Stimulated activated naive CD4-positive, alpha-beta T cell (primary cell): ENCODE data around the gene CREB3L1.
A peak's percentile ranks its signal among the peaks of the same experiment; 100 is the strongest.
"Not testable (repeated sequence)": the region's sequence is repeated elsewhere in the genome, so short reads cannot be mapped to it uniquely, and the experiment has no call there.

ENCODE experiments used
- DNase-seq, 6 experiments: peaks; one replicate each; lab custom pipeline; 2025; lab: John Stamatoyannopoulos, UW

CREB3L1 gene

DNA sequence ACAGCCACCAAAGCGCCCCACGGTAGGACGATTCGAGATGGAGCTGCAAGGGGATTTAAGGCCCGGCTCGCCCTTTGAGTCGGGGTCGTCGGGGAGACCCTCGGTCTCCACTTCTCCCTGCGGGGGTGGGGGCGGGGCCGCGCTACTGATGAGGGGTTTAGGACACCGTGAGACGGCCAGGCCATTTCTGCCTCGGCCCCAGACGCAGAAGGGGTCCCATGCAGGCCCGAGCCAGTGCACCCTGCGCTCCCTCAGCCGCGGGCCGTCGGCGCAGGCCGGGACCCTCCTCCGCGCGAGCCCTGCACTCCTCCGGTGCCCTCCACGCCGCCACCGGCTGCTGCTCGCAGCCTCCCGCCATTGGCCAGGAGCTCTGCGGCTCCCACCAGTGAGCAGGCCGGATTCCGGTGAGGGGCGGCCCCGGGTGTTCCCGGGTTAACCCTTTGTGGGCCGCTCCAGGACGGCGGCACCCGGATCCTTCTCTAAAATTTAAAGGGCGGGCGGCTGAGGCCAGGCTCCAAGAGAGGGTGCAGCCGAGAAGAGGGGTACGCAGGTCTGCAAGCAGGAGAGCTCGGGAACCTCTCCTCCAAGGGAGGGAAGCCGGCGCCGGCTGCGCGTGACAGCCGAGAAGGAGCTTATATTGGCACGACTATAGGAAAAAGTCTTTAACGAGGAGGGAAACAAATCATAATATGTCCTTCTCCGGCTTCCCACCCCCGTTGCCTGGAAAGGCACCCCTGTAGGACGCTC is 18.0 kb downstream of the CREB3L1 start:
- DNase-seq, result peak; percentile 64 to 79 (median 75)

DNA sequence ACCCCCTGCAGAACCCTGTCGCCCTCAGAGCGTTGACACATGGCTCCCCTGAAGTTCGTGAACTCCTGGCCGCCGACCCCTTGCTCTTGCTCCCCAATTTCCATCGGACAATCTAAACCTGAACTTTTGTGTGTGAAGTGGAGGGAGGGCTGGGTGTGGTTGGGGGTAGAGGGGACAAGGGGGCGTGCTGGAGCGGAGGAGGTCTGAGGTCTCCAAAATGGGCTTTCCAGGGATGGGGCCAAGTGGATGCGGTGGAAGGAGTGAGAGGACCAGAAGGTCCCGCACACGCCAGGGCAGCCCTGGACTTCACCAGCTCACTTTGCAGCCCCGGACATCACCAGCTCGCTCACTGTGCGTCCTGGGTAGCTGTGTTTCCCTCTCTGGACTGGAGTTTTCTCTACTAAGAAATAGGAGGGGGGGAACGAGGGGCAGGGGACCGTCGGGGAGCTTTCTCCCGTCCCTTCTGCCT is 18.6 kb downstream of the CREB3L1 start:
- peak in 1 of 6 experiments; percentile 32 for DNase-seq

DNA sequence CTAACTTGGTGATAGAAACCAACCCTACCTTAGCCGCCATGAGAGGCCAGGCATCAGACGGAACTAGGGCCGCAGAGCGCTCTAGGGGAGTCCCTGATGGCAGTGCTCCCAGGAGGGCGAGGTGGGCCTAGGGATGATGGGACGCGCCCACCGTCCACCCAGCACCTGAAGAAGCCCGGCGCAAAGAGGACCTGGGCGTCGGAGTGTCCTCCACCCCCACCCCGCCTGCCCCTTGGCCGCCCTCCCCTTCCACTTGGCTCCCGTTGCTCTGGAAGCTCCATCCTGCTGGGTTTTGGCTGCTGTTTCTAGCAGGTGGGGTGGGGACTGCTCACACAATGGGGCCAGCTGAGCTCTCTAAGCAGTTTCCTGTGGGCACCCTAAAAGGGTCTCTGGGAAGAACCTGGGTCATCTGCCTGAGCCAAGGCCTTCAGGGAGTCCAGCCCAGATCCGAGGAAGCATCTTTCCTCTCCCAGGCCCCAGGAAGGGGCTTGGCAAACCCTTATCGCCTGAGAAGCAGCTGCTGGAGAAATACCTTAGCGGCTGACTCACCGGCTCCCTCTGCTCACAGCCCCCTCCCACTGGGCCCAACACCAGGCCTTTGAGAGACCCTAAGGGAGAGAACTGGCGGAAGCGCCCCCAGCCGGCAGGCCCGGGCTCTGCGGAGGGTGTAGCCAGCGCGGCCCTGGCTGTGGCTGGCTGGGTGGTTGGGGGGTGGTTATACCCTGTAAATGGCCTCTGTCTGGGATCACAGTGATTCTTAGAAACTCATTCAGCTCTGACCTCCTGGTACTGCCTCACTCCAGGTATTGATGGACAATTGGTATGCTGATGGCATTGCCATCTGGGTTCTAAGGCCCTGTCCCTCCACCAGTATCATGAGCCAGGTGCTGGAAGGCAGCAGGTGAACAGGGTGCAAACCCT is 19.3 kb downstream of the CREB3L1 start:
- no peak for DNase-seq

DNA sequence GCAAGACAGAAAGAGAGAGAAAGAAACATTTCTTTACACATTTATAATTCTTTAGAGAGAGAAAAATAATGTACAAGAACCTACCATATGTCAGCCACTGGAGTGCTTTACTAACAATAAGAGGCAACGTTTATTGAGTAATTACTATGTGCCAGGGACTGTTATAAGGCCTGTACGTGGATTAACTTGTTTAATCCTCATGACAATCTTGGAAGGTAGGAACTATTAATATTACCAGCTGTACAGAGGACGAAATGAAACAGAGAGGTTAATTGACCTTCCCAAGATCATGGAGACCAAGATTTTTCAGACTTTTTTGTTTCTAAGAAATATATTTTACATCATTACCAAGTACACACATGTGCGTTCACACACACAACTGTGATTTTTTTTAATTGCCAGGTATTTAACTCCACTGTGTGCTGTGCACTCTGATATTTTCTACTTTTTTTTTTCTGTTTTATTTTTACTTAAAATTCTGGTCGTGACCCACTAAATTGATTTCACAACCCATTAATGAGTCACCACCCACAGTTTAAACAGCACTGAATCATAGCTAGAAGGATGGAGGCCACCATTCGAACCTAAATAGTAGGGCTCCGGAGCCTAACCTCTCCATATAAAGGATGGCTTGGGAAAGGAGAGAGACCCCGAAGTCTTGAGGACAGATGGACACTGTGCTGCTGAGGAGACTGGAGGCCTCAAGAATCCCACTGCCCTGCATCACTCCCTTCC is 21.4 kb downstream of the CREB3L1 start:
- DNase-seq, result no peak

DNA sequence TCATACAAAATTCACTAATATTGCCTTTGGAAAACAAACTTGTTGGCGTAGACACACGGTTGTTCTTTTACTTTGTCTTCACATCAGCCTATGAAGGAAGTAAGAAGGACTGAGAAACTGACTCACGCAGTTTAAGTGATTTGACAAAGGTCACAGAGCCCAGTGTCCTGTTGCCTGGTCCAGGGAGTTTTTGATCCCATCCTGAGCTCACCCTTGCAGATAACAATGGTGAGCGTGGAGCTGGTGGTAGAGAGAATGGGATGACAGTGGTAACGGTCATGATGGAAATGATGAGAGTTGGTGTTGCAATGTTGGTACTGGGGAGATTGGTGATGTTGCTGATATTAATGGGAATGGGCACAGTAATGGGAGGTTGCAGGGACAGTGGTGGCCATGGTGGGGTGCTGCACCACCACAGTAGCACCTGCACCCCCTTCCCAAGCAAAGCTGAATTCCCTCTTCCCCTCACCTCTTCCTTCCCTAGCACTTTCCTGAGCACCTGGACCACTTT is 22.0 kb downstream of the CREB3L1 start:
- no peak for DNase-seq

DNA sequence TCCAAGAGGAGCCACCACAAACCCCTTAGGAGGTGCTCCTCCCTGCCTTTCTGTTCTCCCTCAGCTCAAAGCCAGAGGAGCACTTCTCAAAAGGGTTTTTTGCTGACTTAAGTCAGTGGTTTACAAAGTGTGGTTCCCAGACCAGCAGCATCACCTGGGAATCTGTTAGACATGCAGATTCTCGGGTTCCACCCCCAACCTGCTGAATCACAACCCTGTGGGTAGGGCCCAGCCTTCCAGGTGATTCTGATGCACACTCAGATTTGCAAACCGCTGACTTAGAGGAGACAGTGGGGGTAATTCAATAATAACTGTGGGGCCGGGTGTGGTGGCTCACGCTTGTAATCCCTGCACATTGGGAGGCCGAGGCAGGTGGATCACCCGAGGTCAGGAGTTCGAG is 22.8 kb downstream of the CREB3L1 start:
- no peak for DNase-seq

DNA sequence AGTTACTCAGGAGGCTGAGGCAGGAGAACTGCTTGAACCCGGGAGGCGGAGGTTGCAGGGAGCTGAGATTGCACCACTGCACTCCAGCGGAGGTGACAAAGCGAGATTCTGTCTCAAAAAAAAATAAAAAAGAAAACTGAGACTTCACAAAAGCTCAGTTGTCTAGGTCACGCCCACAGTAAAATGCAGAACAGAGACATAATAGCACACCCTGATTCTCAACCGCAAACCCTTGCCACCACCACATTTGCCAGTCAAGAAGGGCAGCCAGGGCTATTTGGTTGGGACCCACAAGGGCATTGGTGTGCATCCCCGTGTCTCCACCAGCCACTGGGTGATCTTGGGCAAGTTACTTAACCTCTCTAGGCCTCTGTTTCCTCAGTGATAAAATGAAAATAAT is 25.4 kb downstream of the CREB3L1 start:
- DNase-seq, result no peak

DNA sequence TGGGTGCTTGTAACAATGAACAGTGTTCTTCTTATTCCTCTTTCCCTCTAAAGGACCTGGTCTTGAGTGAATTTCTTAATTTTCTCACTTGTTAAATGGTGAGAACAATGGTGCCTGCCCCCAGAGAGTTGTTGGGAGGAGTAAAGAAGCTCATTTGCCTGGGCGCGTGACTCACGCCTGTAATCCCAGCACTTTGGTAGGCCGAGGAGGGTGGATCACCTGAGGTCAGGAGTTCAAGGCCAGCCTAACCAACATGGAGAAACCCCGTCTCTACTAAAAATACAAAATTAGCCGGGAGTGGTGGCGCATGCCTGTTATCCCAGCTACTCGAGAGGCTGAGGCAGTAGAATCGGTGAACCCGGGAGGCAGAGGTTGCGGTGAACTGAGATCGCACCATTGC is 26.6 kb downstream of the CREB3L1 start:
- DNase-seq, result not testable (repeated sequence)

DNA sequence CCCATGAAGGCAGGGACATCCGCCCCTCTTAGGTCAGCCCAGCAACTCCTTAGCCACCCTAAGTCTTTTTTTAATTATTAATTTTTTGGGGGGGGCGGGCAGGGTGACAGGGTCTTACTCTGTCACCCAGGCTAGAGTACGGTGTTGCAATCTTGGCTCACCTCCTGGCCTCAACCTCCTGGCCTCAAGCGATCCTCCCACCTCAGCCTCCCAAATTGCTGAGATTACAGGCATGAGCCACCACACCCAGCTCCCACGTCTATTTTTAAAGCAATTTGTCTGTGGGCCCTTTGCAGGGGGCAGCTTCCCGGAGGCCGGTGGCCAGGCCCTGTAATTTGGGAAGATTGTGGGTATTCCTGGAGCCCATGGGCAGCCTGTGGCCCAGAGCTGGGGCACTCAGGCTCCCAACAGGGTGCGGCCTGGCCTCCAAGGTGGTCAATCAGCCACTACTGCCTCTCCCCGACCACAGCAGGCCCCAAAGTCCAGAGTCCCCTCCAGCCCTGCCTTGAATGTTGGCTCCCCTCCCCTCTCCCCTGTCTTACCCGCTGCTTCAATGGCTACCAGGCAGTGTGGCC is 27.2 kb downstream of the CREB3L1 start:
- no peak for DNase-seq

DNA sequence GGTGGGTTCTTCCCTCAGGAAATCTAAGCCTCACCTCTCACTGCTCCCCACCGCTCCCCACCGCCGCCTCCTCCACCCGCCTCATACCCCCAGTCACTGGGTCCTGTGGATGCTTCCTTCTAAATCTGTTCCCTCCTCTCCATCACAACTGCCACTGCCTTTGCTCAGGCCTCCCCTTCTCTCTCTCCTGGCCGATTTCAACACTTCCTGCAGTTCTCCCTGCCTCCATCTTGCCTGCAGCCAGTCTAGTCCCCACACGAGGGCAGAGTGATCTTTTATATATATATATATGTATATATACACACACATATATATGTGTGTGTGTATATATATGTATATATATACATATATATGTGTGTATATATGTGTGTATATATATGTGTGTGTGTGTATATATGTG is 27.8 kb downstream of the CREB3L1 start:
- DNase-seq, result peak in 3 of 6 experiments; percentile 3 to 28 (median 26)

DNA sequence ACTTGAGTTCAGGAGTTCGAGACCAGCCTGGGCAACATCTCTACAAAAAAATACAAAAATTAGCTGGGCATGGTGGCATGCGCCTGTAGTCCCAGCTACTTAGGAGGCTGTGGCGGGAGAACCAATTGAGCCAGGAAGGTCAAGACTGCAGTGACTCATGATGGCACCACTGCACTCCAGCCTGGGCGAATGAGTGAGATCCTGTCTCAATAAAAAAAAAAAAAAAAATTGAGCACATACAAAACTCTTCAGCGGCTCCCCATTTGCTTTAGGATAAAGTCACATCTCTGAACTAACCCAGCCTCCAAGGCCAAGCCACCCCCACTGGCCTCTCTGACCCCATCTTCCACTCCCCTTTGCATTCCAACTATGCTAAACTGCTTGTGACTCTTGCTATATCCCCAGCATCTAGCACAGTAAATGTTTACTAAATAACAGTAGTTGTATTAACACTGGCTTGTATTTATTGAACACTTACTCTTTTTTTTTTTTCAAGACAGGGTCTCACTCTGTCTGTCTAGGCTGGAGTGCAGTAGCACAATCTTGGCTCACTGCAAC is 28.9 kb downstream of the CREB3L1 start:
- DNase-seq, result no peak

DNA sequence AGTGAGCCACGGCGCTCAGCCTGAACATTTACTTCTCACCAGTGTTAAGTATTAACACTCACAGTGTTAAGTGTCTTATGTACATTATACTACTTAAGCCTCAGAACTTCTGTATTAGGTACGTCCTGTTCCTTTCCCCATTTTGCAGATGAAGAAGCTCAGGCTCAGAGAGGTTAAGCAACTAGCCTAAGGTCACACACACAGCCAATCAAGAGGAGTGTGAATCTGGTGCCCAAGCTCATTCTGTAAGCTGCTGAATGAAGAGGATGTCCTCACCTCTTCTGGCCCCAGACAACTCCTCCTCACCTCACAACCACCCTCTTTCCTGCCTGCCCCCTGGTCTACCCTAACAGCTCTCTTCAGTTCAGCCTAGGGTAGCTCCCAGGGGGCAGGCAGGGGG is 29.9 kb downstream of the CREB3L1 start:
- DNase-seq, result no peak

DNA sequence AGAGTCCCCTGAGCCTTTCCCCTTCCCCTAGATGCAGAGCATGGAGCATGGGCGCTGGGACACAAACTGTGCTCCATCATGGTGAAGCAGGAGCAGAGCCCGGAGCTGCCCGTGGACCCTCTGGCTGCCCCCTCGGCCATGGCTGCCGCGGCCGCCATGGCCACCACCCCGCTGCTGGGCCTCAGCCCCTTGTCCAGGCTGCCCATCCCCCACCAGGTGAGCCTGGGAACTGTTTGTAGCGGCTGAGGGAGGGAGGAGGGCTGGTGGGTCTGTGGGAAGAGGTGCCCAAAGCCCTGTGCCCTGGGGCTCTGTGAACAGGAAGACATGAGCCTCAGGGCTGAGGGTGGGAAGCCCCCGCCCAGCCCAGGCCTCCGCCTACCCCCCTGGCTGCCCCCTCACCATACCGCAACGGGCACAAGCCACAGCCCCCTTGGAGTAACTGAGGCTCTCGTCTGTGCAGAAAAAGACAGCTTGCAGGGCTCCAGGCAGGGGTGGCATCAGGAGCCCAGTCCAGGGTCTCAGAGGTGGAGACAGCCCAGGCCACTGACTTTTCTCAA is 30.4 kb downstream of the CREB3L1 start:
- no peak for DNase-seq

DNA sequence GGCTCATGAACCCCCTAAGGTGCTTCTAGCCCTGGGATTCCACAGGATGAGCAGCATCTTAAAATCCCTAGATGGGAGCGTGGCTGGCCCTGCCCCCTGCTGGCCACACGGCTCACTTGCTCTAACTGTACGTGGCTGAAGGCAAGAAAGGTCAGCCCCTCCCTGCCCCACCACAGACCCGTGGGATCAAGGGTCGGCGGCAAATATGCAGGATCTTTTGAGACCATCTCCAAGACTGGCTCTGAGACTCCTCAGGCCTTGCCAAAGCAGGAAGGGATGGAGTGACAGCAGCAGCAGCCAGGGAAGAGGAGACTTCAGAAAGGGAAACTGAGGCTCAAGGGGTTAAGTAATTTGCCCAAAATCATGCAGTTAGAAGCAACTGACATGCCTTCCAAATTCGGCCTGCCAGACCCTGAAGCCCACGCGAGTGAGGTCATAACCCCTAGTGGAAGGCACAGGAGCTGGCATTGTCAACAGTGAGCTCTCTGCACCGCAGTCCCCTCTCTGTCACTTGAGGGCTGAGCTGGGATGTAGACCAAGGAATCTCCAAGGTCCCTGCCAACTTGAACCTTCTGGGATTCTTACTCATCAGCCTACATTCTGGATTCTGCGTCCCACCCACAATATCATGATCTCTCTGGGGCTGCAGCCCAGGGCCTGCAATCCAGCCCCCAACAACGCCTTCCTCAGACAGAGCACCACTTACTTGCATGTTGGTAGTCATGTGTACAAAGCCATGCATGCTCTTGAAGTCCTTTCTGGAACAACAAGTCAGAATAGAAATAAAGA is 31.4 kb downstream of the CREB3L1 start:
- DNase-seq, result peak in 5 of 6 experiments; percentile 31 to 63 (median 50)

DNA sequence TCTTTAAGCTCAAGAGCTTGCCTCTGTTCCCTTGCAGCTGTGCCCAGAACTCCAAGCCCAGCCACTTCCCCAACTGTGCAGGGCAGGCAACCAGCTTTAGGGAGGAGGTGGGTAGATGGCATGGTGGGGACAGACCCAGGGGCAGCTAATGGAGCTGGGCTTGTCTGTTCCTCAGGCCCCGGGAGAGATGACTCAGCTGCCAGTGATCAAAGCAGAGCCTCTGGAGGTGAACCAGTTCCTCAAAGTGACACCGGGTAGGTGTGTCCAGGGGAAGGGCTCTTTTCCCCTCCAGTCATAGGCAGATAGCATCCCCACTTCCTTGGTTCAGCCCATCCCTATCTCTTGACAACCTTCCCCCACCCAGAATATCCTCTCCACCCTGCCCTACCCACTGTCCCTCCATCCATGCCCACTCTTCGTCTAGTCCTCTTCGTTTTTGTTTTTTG is 32.4 kb downstream of the CREB3L1 start:
- no peak for DNase-seq

DNA sequence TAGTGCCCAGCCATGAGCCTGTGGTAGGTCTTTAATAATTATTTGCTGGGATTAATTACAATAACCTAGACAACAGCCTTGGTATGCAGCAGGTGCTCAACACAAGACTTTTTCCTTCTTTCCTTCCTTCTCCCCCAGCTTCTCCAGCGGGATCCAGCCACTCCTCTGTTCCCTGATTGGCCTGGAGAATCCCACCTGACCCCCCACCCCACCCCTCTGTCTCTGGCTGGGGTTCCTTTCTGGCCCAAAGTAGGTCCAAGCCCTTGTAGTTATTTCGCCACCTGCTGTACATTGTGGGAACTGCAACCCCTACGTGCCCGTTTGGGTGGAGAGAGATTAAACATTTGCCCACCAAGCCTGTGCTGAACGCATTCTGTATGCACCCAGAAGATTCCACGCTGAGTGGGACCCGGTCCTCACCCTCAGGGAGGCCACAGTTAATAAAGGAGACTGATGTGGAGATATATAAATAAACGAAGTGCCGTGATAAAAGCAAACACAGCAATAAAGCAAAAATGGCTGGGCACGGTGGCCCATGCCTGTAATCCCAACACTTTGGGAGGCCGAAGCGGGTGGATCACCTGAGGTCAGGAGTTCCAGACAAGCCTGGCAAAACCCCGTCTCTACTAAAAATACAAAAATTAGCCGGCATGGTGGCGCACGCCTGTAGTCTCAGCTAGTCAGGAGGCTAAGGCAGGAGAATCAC is 37.7 kb downstream of the CREB3L1 start:
- peak; percentile 27 to 72 (median 60) for DNase-seq

DNA sequence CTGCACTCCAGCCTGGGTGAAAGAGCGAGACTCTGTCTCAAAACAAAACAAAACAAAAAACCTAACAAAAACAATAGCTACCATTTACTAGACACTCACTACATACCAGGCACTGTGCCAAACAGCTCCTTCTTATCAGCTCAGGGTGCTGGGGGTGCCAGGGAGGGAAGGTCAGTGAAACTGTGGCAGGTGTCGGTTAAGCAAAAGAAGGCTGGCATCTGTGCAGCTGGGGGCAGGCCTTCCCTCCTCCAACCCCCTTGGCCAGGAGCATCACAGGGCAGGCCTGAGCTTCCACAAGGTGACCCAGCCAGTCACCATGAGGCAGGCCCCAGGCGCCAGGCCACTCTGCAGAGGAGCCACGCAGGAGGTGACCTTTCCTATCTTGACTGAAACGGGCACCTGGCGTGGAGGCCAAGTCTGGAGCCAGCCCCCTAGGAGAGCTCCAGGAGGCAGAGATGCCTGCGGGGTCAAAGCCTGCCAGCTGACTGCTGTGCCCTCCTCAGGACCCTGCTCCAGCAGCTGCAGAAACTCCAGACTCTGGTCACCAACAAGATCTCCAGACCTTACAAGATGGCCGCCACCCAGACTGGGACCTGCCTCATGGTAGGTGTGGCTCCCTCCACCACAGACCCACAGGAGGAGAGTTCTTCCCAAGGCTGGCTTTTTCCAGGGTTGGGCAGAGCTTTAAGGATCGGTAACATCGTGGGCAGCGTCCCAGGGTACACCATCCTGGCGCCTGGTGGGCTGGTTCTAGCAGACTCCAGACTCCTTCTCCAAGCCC is 38.5 kb downstream of the CREB3L1 start:
- no peak for DNase-seq

DNA sequence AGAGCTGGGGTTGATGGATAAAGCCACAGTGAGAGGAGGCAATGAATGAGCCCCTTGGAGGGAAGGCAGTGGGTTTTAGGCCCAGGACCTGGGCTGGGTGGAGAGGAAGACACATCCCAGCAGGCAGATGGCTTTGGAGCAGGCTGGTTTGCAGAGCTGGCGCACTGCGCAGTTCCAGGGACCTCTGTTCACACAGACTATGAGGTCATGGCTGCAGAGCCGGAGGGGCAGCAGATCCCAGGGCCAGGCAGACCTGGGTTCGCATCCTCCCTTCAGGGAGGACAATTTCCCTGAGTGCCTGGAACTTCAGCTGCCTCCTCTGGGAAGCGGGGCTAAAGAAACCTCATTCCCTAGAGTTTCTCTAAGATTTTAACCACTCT is 41.6 kb downstream of the CREB3L1 start:
- no peak for DNase-seq

DNA sequence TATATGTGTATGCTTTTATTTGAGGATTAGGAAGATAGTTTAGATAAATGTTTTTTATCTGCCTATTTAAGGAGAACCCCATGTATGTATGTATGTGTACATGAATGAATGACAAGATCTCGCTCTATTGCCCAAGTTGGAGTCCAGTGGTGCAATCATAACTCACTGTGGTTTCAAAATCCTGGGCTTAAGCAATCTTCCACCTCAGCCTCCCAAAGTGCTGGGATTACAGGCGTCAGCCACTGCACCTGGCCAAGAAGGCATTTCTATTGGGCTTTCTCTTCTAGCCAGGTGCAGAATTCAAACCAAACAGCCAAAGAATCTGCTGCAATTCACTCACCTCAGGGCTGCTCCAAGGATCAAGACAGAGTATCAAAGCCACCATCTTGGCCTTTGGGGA is 44.3 kb downstream of the CREB3L1 start:
- no peak for DNase-seq
